HAP-1 (cell line): ENCODE results near the gene LFNG.
"Not testable (repeated sequence)": the region's sequence is repeated elsewhere in the genome, so short reads cannot be mapped to it uniquely, and the experiment has no call there.

ENCODE experiments used
- DNase-seq, 2 experiments: peaks; one replicate each; pipeline ENCODE4 v3.0.0-alpha.2; 2016 to 2020; ENCODE audit warnings: low spot score in 2 of 2
- H3K27me3 ChIP-seq: fragments of 250-450 bp; sonication (Bioruptor Pico); 2 replicates; pipeline ENCODE4 v1.5.1; 2020; ENCODE audit warnings: low read depth, mild to moderate bottlenecking, moderate library complexity
- H3K36me3 ChIP-seq: fragments of 250-450 bp; sonication (Bioruptor Pico); replicated peaks from 2 replicates; pipeline ENCODE4 v1.5.1; 2020; ENCODE audit warnings: mild to moderate bottlenecking
- H3K4me1 ChIP-seq: fragments of 250-450 bp; sonication (Bioruptor Pico); 2 replicates; pipeline ENCODE4 v1.5.1; 2020; ENCODE audit warnings: mild to moderate bottlenecking
- H3K4me3 ChIP-seq: fragments of 250-450 bp; sonication (Bioruptor Pico); 2 replicates; pipeline ENCODE4 v1.5.1; 2020; ENCODE audit warnings: mild to moderate bottlenecking, moderate library complexity
- H3K9me3 ChIP-seq: fragments of 250-450 bp; sonication (Bioruptor Pico); 2 replicates; pipeline ENCODE4 v1.5.1; 2020; ENCODE audit warnings: mild to moderate bottlenecking, moderate library complexity
- in situ Hi-C: fragments of 300-500 bp; cut with MboI; formaldehyde crosslinking; loops from 3 replicates; pipeline ENCODE4 v1.14.3; 2020; ENCODE audit warnings: low sequenced_read_pairs, inconsistent platforms, mixed read lengths

LFNG gene

GRCh38 chr7:2530071-2530987 lies 10.8 kb downstream of the LFNG start:
- in situ Hi-C loops: no loop called here
- Histone ChIP-seq H3K4me1 (no peaks in the 10 kb centered on the region), H3K27me3 (no peaks in the 10 kb centered on the region)

GRCh38 chr7:2530994-2531795 lies 11.6 kb downstream of the LFNG start:
- H3K4me3 ChIP-seq: not testable (repeated sequence)

More at GRCh38 chr7:2530071-2530987, 10.8 kb downstream of the LFNG start:
- no peaks in the 10 kb centered on the region for H3K9me3 ChIP-seq
- no peak overlapping the region for H3K4me3 ChIP-seq
- no peak for DNase-seq
- H3K36me3 ChIP-seq: peaks cover 4% of the 10 kb centered on the region

GRCh38 chr7:2531796-2532110 lies 12.2 kb downstream of the LFNG start:
- H3K9me3 ChIP-seq, H3K27me3 ChIP-seq, H3K4me3 ChIP-seq, H3K36me3 ChIP-seq, in situ Hi-C loops, H3K4me1 ChIP-seq, DNase-seq: not testable (repeated sequence)

More at GRCh38 chr7:2530994-2531795, 11.6 kb downstream of the LFNG start:
- H3K36me3 ChIP-seq, H3K4me1 ChIP-seq, H3K9me3 ChIP-seq, in situ Hi-C loops, DNase-seq, H3K27me3 ChIP-seq: not testable (repeated sequence)

GRCh38 chr7:2532199-2532772 lies 12.7 kb downstream of the LFNG start:
- H3K36me3 ChIP-seq, H3K9me3 ChIP-seq, in situ Hi-C loops, H3K4me1 ChIP-seq, H3K27me3 ChIP-seq, DNase-seq, H3K4me3 ChIP-seq: not testable (repeated sequence)

- DNase-seq, H3K36me3 ChIP-seq, H3K4me3 ChIP-seq, in situ Hi-C loops, H3K4me1 ChIP-seq, H3K27me3 ChIP-seq, H3K9me3 ChIP-seq: not testable (repeated sequence)
These were observed 13.2 kb downstream of the LFNG start for GRCh38 chr7:2532816-2533215.

- H3K4me3 ChIP-seq, DNase-seq, H3K36me3 ChIP-seq, H3K9me3 ChIP-seq, H3K27me3 ChIP-seq, H3K4me1 ChIP-seq, in situ Hi-C loops: not testable (repeated sequence)
These were observed 14.0 kb downstream of the LFNG start for GRCh38 chr7:2533566-2533965.

GRCh38 chr7:2534214-2534613 lies 14.6 kb downstream of the LFNG start:
- H3K4me1 ChIP-seq: not testable (repeated sequence)

GRCh38 chr7:2535872-2536627 lies 16.5 kb downstream of the LFNG start:
- H3K4me3 ChIP-seq, H3K9me3 ChIP-seq, in situ Hi-C loops, H3K27me3 ChIP-seq, H3K4me1 ChIP-seq, DNase-seq: not testable (repeated sequence)
- peaks cover 24% of the 10 kb centered on the region for H3K36me3 ChIP-seq

More at GRCh38 chr7:2534214-2534613, 14.6 kb downstream of the LFNG start:
- H3K27me3 ChIP-seq, H3K9me3 ChIP-seq, H3K4me3 ChIP-seq, in situ Hi-C loops, DNase-seq: not testable (repeated sequence)
- peaks cover 14% of the 10 kb centered on the region for H3K36me3 ChIP-seq

- no peaks in the 10 kb centered on the region for H3K4me1 ChIP-seq
- no peak overlapping the region for H3K4me3 ChIP-seq
- in situ Hi-C loops: no loop called here
- peaks cover 39% of the 10 kb centered on the region for H3K36me3 ChIP-seq
- H3K27me3 ChIP-seq: no peaks in the 10 kb centered on the region
- no peak for DNase-seq
- no peaks in the 10 kb centered on the region for H3K9me3 ChIP-seq
These were observed 18.6 kb downstream of the LFNG start for GRCh38 chr7:2537981-2538851.

GRCh38 chr7:2539031-2539911 lies 19.7 kb downstream of the LFNG start:
- no peak for DNase-seq
- H3K4me1 ChIP-seq: no peaks in the 10 kb centered on the region
- H3K9me3 ChIP-seq: no peaks in the 10 kb centered on the region
- no peak overlapping the region for H3K4me3 ChIP-seq
- peaks cover 44% of the 10 kb centered on the region for H3K36me3 ChIP-seq
- no peaks in the 10 kb centered on the region for H3K27me3 ChIP-seq
- in situ Hi-C loops: no loop called here

GRCh38 chr7:2540133-2540532 lies 20.6 kb downstream of the LFNG start:
- in situ Hi-C loops: no loop called here
- H3K36me3 ChIP-seq: peaks cover 52% of the 10 kb centered on the region

GRCh38 chr7:2540641-2541051 lies 21.1 kb downstream of the LFNG start:
- H3K36me3 ChIP-seq: peaks cover 54% of the 10 kb centered on the region
- H3K4me3 ChIP-seq: no peak overlapping the region
- in situ Hi-C loops: no loop called here
- no peaks in the 10 kb centered on the region for H3K27me3 ChIP-seq
- no peaks in the 10 kb centered on the region for H3K4me1 ChIP-seq
- H3K9me3 ChIP-seq: no peaks in the 10 kb centered on the region
- DNase-seq: no peak

More at GRCh38 chr7:2540133-2540532, 20.6 kb downstream of the LFNG start:
- Histone ChIP-seq H3K9me3 (no peaks in the 10 kb centered on the region), H3K4me3 (no peak overlapping the region), H3K4me1 (no peaks in the 10 kb centered on the region), H3K27me3 (no peaks in the 10 kb centered on the region)
- no peak for DNase-seq
